Esophagus squamous epithelium (tissue), 5 donors: Measurements from ENCODE around the gene CCDC78. TPM values are rescaled to one million over a fixed set of nuclear protein-coding genes. Genes with fewer than 3 reads are reported as not detected.
"Not testable (repeated sequence)": the region's sequence is repeated elsewhere in the genome, so short reads cannot be mapped to it uniquely, and the experiment has no call there.

Experiments used
- DNase-seq: peaks from one replicate; lab custom pipeline; 2025; lab: John Stamatoyannopoulos, UW
- H3K27ac ChIP-seq, 4 donors: fragments of 200-600 bp; sonication (generic); one replicate each; pipeline ENCODE4 v1.5.1; 2016 to 2019; ENCODE audit warnings: mild to moderate bottlenecking in 1 of 4
- H3K27me3 ChIP-seq, 4 donors: fragments of 200-600 bp; sonication (generic); 1 replicate in 3 of 4; 2 replicates in 1 of 4; pipeline versions ENCODE4 v1.5.1 to v1.6.0; 2017 to 2021; ENCODE audit warnings: antibody characterized with exemption in 1 of 4
- H3K36me3 ChIP-seq, 3 donors: fragments of 200-600 bp; sonication (generic); one replicate each; pipeline ENCODE4 v1.5.1; 2016 to 2019
- H3K4me1 ChIP-seq, 3 donors: fragments of 200-600 bp; sonication (generic); one replicate each; pipeline ENCODE4 v1.5.1; 2017 to 2019
- H3K4me3 ChIP-seq, 4 donors: fragments of 200-600 bp; sonication (generic); 1 replicate in 3 of 4; 2 replicates in 1 of 4; pipeline ENCODE4 v1.5.1; 2016 to 2019; ENCODE audit warnings: mild to moderate bottlenecking in 2 of 4, moderate library complexity in 1 of 4
- H3K9me3 ChIP-seq, 3 donors: fragments of 200-600 bp; sonication (generic); one replicate each; pipeline ENCODE4 v1.5.1; 2016 to 2019
- POLR2A ChIP-seq, 4 donors: fragments of 450-650 bp; IDR thresholded peaks; one replicate each; pipeline ENCODE4 v1.6.1; 2017; ENCODE audit warnings: antibody characterized with exemption in 4 of 4, mild to moderate bottlenecking in 4 of 4, moderate library complexity in 3 of 4
- WGBS, 2 donors: methylation state at CpG; one replicate each; pipeline ENCODE4 v1.1.5; 2018; 5-methylcytosine and 5-hydroxymethylcytosine counted together
- intact Hi-C: fragments of 100-400 bp; cut with DNase I; formaldehyde crosslinking; loops from one replicate; pipeline ENCODE4 v1.15.0; 2022
- total RNA-seq, 4 donors: library from RNA; depleted of rRNA; stranded (reverse); fragments of >200 nt; gene quantifications; one replicate each; pipeline ENCODE4 v1.1.0, GENCODE V29; 2016
- TF ChIP-seq, protein P1 (sequence below), 6 experiments: fragments of 450-650 bp in 4 of 6; fragments of 200-600 bp in 2 of 6; sonication (generic) in 2 of 6; IDR thresholded peaks; one replicate each; pipeline ENCODE4 v1.5.1; 2016 to 2019; ENCODE audit warnings: antibody characterized with exemption in 6 of 6, mild to moderate bottlenecking in 4 of 6, moderate library complexity in 4 of 6
- donor health status: DM: yes; HTN: yes; CAD: no.

CCDC78 gene
- total RNA-seq, 4 donors from 2014 or later: under 0.01 to 1.0 (median 0.47) TPM

DNA sequence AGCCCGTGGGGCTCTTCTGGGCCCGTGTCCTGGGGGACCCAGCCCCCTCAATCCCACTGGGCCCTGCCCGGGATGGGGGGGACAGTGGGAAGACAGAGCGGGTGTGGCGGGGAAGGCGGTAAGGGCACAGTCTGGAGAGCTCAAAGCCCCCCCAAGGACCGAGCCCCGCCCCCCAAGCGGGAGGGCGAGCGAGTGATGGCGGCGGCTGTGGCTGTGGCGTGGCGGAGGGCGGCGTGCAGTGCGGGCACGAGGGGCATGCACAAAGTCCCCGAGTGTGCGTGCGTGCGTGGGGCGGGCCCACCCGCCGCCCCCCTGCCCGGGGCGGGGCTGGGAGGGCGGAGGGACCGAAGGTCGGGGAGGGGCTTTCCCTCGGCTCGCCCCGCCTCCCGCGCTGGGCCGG, 32.5 kb downstream of the CCDC78 start:
- no CpG with 5 or more reads among the region's 37 CpGs for WGBS, 2 donors
- TF ChIP-seq, protein P1, sequence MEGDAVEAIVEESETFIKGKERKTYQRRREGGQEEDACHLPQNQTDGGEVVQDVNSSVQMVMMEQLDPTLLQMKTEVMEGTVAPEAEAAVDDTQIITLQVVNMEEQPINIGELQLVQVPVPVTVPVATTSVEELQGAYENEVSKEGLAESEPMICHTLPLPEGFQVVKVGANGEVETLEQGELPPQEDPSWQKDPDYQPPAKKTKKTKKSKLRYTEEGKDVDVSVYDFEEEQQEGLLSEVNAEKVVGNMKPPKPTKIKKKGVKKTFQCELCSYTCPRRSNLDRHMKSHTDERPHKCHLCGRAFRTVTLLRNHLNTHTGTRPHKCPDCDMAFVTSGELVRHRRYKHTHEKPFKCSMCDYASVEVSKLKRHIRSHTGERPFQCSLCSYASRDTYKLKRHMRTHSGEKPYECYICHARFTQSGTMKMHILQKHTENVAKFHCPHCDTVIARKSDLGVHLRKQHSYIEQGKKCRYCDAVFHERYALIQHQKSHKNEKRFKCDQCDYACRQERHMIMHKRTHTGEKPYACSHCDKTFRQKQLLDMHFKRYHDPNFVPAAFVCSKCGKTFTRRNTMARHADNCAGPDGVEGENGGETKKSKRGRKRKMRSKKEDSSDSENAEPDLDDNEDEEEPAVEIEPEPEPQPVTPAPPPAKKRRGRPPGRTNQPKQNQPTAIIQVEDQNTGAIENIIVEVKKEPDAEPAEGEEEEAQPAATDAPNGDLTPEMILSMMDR (IDR thresholded peaks at IDR 0.05): no peak
- Histone ChIP-seq H3K4me3 (peak overlapping the region; percentile 37 to 66 (median 56)), H3K9me3 (no peaks in the 10 kb centered on the region), H3K36me3 (no peaks in the 10 kb centered on the region), H3K27me3 (peaks cover 0 to 72% (median 18%) of the 10 kb centered on the region in 4 donors), H3K4me1 (peaks cover 37 to 76% (median 52%) of the 10 kb centered on the region in 3 donors), H3K27ac (peak overlapping the region; percentile 28 to 90 (median 84))
- DNase-seq: no peak
- intact Hi-C loops: no loop called here

DNA sequence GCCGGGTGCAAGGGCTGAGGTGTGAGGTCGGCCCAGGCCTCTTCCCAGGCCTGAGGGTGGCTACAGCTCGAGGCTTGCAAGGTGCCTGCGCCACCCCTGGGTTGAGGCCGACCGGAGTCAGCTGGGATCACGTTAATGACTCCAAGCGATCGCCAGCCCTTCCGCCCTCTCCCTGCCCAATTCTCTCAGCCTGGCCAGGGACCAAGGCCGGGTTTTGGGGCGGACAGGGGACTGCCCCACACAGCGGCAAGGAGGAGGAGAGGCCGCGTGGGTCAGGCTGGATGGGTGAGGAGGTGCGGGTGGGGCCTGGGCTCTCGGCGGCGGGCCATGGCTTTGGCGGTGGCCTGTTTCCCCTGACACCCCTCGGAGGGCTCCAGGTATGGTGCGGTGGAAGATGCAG, 32.9 kb downstream of the CCDC78 start:
- WGBS, 2 donors: 60 to 63% methylated on average over 1 to 6 of the region's 22 CpGs
- H3K4me3 ChIP-seq: peak overlapping the region in 2 of 4 donors; percentile 54 to 58
- TF ChIP-seq, protein P1 (IDR thresholded peaks at IDR 0.05): no peak
- TF ChIP-seq POLR2A (IDR thresholded peaks at IDR 0.05): no peak
- peaks cover 40 to 80% (median 56%) of the 10 kb centered on the region in 3 donors for H3K4me1 ChIP-seq
- peaks cover 0 to 68% (median 18%) of the 10 kb centered on the region in 4 donors for H3K27me3 ChIP-seq
- H3K36me3 ChIP-seq: peaks cover 0 to under 1% (median 0%) of the 10 kb centered on the region in 3 donors
- no peaks in the 10 kb centered on the region for H3K9me3 ChIP-seq
- peak overlapping the region; percentile 28 to 90 (median 84) for H3K27ac ChIP-seq
- intact Hi-C loops: no loop called here
- DNase-seq: no peak

DNA sequence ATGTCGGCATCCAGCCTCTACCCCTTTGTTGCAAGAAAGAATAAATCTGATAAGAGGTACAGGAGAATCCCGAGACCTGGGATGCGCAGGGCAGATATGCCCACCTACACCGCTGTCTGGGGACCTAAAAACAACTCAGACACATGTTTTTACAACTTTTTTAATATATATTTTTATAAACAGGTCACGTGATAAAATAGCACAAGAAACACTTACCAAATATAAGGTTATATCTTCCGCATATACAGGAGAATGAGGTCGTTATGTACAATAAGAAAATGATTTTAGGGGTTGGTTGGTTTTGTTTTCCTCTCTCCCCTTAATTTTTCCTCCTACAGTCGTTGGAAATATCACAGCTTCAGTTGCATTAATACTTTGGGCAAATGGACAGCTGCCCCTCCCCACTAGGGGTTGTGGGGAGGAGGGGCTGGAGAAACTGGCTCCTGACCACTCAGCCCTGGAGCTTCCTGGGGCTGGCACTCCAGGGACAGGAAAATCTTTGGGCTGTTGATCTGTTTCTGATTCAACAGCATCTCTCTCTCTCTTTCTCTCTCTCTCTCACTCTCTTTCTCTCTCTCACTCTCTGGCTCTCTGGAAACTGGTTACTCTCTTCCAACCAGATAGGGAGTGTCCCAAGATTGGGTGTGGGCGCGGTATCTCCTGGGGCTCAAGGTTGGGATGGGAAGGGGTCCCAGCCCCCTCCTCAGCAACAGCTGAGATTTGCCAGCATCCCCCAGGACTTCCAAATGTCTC, 33.7 kb downstream of the CCDC78 start:
- TF ChIP-seq, protein P1 (IDR thresholded peaks at IDR 0.05): no peak
- no peak for TF ChIP-seq POLR2A (IDR thresholded peaks at IDR 0.05)
- H3K36me3 ChIP-seq: peaks cover 0 to 9% (median 0%) of the 10 kb centered on the region in 3 donors
- peaks cover 40 to 87% (median 56%) of the 10 kb centered on the region in 3 donors for H3K4me1 ChIP-seq
- H3K27me3 ChIP-seq: peaks cover 0 to 60% (median 18%) of the 10 kb centered on the region in 4 donors
- DNase-seq: no peak
- no peaks in the 10 kb centered on the region for H3K9me3 ChIP-seq
- 54% methylated on average over 8 to 10 of the region's 10 CpGs for WGBS, 2 donors
- H3K27ac ChIP-seq: peak overlapping the region; percentile 5 to 90 (median 84)
- no peak overlapping the region for H3K4me3 ChIP-seq
- intact Hi-C loops: no loop called here

DNA sequence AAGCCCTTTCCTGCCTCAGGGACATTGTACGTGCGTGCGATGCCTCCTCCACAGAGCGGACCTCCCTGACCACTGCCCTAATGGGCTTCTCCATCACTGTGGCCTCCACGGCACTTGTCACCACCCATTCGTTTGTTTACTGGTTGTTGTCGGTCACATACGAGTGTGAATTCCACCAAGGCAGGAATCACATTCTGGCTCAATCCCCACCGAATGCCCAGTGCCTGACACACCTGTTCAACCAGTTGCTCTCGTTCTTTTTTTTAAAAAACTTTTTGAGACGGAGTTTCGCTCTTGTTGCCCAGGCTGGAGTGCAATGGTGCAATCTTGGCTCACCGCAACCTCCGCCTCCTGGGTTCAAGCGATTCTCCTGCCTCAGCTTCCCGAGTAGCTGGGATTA, 35.0 kb downstream of the CCDC78 start:
- H3K4me3 ChIP-seq, intact Hi-C loops, DNase-seq, H3K9me3 ChIP-seq: not testable (repeated sequence)
- peaks cover 0 to 47% (median 18%) of the 10 kb centered on the region in 4 donors for H3K27me3 ChIP-seq
- WGBS, 2 donors: 45 to 70% methylated on average over 16 of the region's 16 CpGs
- H3K4me1 ChIP-seq: peaks cover 38 to 90% (median 54%) of the 10 kb centered on the region in 3 donors
- H3K36me3 ChIP-seq: peaks cover 4 to 22% (median 6%) of the 10 kb centered on the region in 3 donors
- peak overlapping the region in 3 of 4 donors; percentile 81 to 90 (median 87) for H3K27ac ChIP-seq

DNA sequence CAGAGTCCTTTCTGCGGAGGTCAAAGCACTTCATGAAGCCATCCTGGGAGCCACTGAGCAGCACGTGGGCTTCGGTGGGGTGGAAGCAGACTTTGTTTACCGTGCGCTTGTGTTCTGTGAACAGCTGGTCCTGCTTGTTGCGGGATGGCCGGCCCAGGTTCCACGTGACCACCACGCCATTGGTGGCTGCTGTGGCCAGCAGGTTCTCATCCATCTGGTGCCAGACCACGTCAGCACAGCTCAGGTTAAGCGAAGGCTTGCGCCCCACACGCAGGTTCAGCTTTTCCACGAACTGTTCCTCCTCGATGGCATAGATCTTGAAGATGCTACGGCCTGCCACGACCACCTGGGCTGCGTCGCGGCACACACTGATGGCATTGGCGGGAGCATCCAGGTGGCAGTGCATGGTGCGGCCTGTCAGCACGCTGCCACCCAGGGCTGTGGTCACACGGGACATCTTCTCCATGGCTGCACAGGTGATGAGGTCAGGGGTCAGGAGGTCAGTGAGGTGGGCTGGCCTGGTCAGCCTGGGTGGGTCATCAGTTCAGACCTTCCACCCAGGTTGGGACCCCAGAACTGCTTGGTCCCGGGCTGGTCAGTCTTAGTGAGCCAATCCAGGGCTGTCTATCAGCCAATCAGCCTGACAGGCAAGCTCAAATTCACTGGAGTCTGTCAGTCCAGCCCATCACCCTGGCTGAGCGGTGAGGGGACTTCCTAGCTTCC, 36.9 kb downstream of the CCDC78 start:
- intact Hi-C loops: no loop called here
- peaks cover 4 to 32% (median 6%) of the 10 kb centered on the region in 3 donors for H3K36me3 ChIP-seq
- peaks cover 0 to 28% (median 6%) of the 10 kb centered on the region in 4 donors for H3K27me3 ChIP-seq
- TF ChIP-seq POLR2A (IDR thresholded peaks at IDR 0.05): no peak
- TF ChIP-seq, protein P1 (IDR thresholded peaks at IDR 0.05): no peak
- no peaks in the 10 kb centered on the region for H3K9me3 ChIP-seq
- WGBS, 2 donors: 74 to 80% methylated on average over 13 to 14 of the region's 26 CpGs
- H3K27ac ChIP-seq: peak overlapping the region; percentile 81 to 90 (median 86)
- DNase-seq: no peak
- peaks cover 38 to 90% (median 49%) of the 10 kb centered on the region in 3 donors for H3K4me1 ChIP-seq
- peak overlapping the region; percentile 54 to 96 (median 72) for H3K4me3 ChIP-seq
